OCI-M2 (cell line): ENCODE results near the gene PLXNA1.

Experiments
- DNase-seq: peaks from one replicate; lab custom pipeline; 2025; ENCODE audit not compliant: unreplicated experiment; lab: John Stamatoyannopoulos, UW

The PLXNA1 gene

GRCh38 chr3:126982471-126983175 is at the start of gene PLXNA1:
Gene PLXNA1, plus strand, starts transcription at chr3:126983115. Its CDS starts 5,479 bp downstream, at chr3:126988594.
- no peak for DNase-seq

GRCh38 chr3:126934031-126934531 is 48.8 kb upstream of the PLXNA1 start:
- DNase-seq, result no peak

- DNase-seq, result no peak
These were observed 47.9 kb upstream of the PLXNA1 start for GRCh38 chr3:126934991-126935390.

GRCh38 chr3:126935756-126936509 is 47.0 kb upstream of the PLXNA1 start:
- DNase-seq, result no peak

- no peak for DNase-seq
These were observed 46.0 kb upstream of the PLXNA1 start for GRCh38 chr3:126936853-126937425.

- DNase-seq, result no peak
These were observed 45.4 kb upstream of the PLXNA1 start for GRCh38 chr3:126937533-126937932.

GRCh38 chr3:126937973-126938372 is 44.9 kb upstream of the PLXNA1 start:
- DNase-seq, result no peak

- no peak for DNase-seq
These were observed 44.2 kb upstream of the PLXNA1 start for GRCh38 chr3:126938520-126939337.

- DNase-seq, result no peak
These were observed 43.6 kb upstream of the PLXNA1 start for GRCh38 chr3:126939338-126939718.

- DNase-seq, result no peak
These were observed 43.2 kb upstream of the PLXNA1 start for GRCh38 chr3:126939733-126940132.

GRCh38 chr3:126941721-126942270 is 41.1 kb upstream of the PLXNA1 start:
- no peak for DNase-seq

- no peak for DNase-seq
These were observed 38.6 kb upstream of the PLXNA1 start for GRCh38 chr3:126944089-126944965.

GRCh38 chr3:126945171-126945721 is 37.7 kb upstream of the PLXNA1 start:
- DNase-seq, result no peak

- DNase-seq, result no peak
These were observed 37.0 kb upstream of the PLXNA1 start for GRCh38 chr3:126945891-126946290.

- DNase-seq, result no peak
These were observed 36.5 kb upstream of the PLXNA1 start for GRCh38 chr3:126946405-126946804.

GRCh38 chr3:126947429-126947828 is 35.5 kb upstream of the PLXNA1 start:
- DNase-seq, result no peak

GRCh38 chr3:126948980-126949535 is 33.9 kb upstream of the PLXNA1 start:
- DNase-seq, result no peak

- no peak for DNase-seq
These were observed 31.4 kb upstream of the PLXNA1 start for GRCh38 chr3:126951561-126951960.

GRCh38 chr3:126952261-126952982 is 30.5 kb upstream of the PLXNA1 start:
- no peak for DNase-seq
